Neural crest cell (in vitro differentiated cells): ENCODE measurements around the gene APOBR. TPM values are rescaled to one million over a fixed set of nuclear protein-coding genes. Genes with fewer than 3 reads are reported as not detected.
"Not testable (repeated sequence)": the region's sequence is repeated elsewhere in the genome, so short reads cannot be mapped to it uniquely, and the experiment has no call there.

Experiments used
- DNase-seq: peaks from one replicate; pipeline ENCODE4 v3.0.0; 2021; ENCODE audit warnings: low read depth, mixed read lengths, low spot score
- H3K27ac Mint-ChIP-seq: one replicate; pipeline ENCODE4 v1.8.0; 2021; ENCODE audit warnings: mild to moderate bottlenecking, mixed read lengths; ENCODE audit not compliant: unreplicated experiment
- H3K27me3 Mint-ChIP-seq: 2 replicates; pipeline ENCODE4 v1.8.0; 2021; ENCODE audit warnings: low read depth, mild to moderate bottlenecking, mixed read lengths
- H3K36me3 Mint-ChIP-seq: 2 replicates; pipeline ENCODE4 v1.8.0; 2021; ENCODE audit warnings: low read depth, mild to moderate bottlenecking, mixed read lengths
- H3K4me1 Mint-ChIP-seq: 2 replicates; pipeline ENCODE4 v1.8.0; 2021; ENCODE audit warnings: mixed read lengths
- H3K4me3 Mint-ChIP-seq: one replicate; pipeline ENCODE4 v1.8.0; 2021; ENCODE audit warnings: mild to moderate bottlenecking, mixed read lengths
- H3K9me3 Mint-ChIP-seq: 2 replicates; pipeline ENCODE4 v1.8.0; 2021; ENCODE audit warnings: mixed read lengths
- CTCF ChIP-seq: fragments of 200-600 bp; sonication (generic); conservative IDR thresholded peaks from 2 replicates; pipeline ENCODE4 v1.5.0; 2021; ENCODE audit warnings: antibody characterized with exemption, mild to moderate bottlenecking
- total RNA-seq: library from RNA; stranded (reverse); gene quantifications from 2 replicates; pipeline ENCODE4 v1.2.1, GENCODE V29; 2021

The APOBR gene
- total RNA-seq, 1 donor from 2014 or later, result 0.14 TPM

- no peak for DNase-seq
- TF ChIP-seq CTCF, result no peak
- Mint-ChIP-seq H3K36me3 (no peaks in the 10 kb centered on the region), H3K4me1 (no peaks in the 10 kb centered on the region), H3K9me3 (no peaks in the 10 kb centered on the region), H3K27ac (no peak overlapping the region), H3K4me3 (no peak overlapping the region), H3K27me3 (no peaks in the 10 kb centered on the region)
These were observed 17.0 kb upstream of the APOBR start for GRCh38 chr16:28477311-28477920.

GRCh38 chr16:28478506-28479180 is 15.8 kb upstream of the APOBR start:
- DNase-seq, result no peak

GRCh38 chr16:28482026-28482425 is 12.4 kb upstream of the APOBR start:
- no peaks in the 10 kb centered on the region for H3K27me3 Mint-ChIP-seq
- H3K9me3 Mint-ChIP-seq, result no peaks in the 10 kb centered on the region
- H3K4me3 Mint-ChIP-seq, result no peak overlapping the region
- no peaks in the 10 kb centered on the region for H3K4me1 Mint-ChIP-seq
- no peak for DNase-seq
- H3K36me3 Mint-ChIP-seq, result peaks cover under 1% of the 10 kb centered on the region
- H3K27ac Mint-ChIP-seq, result no peak overlapping the region
- TF ChIP-seq CTCF, result no peak

More at GRCh38 chr16:28478506-28479180, 15.8 kb upstream of the APOBR start:
- H3K4me1 Mint-ChIP-seq, result no peaks in the 10 kb centered on the region
- H3K27ac Mint-ChIP-seq, result no peak overlapping the region
- H3K4me3 Mint-ChIP-seq, result no peak overlapping the region
- H3K36me3 Mint-ChIP-seq, result no peaks in the 10 kb centered on the region
- no peaks in the 10 kb centered on the region for H3K9me3 Mint-ChIP-seq
- no peaks in the 10 kb centered on the region for H3K27me3 Mint-ChIP-seq
- no peak for TF ChIP-seq CTCF

GRCh38 chr16:28483361-28483760 is 11.1 kb upstream of the APOBR start:
- H3K36me3 Mint-ChIP-seq, H3K4me3 Mint-ChIP-seq, H3K9me3 Mint-ChIP-seq, H3K4me1 Mint-ChIP-seq, H3K27ac Mint-ChIP-seq, DNase-seq, H3K27me3 Mint-ChIP-seq: not testable (repeated sequence)

GRCh38 chr16:28486266-28486665 is 8.2 kb upstream of the APOBR start:
- TF ChIP-seq CTCF, result no peak
- no peaks in the 10 kb centered on the region for H3K9me3 Mint-ChIP-seq
- no peak for DNase-seq
- H3K4me1 Mint-ChIP-seq, result peaks cover 3% of the 10 kb centered on the region
- H3K27ac Mint-ChIP-seq, result no peak overlapping the region
- H3K36me3 Mint-ChIP-seq, result peaks cover 3% of the 10 kb centered on the region
- no peak overlapping the region for H3K4me3 Mint-ChIP-seq
- H3K27me3 Mint-ChIP-seq, result no peaks in the 10 kb centered on the region

GRCh38 chr16:28491230-28491969 is 3.0 kb upstream of the APOBR start:
- peak; percentile 41 for DNase-seq
- Mint-ChIP-seq H3K27ac (peak overlapping the region; percentile 100), H3K9me3 (no peaks in the 10 kb centered on the region)

More at GRCh38 chr16:28491230-28491969, 3.0 kb upstream of the APOBR start:
- Mint-ChIP-seq H3K4me3 (peak overlapping the region; percentile 100), H3K36me3 (peaks cover 3% of the 10 kb centered on the region), H3K27me3 (no peaks in the 10 kb centered on the region), H3K4me1 (peaks cover 14% of the 10 kb centered on the region)
- TF ChIP-seq CTCF, result no peak
